GM12878 (cell line): ENCODE measurements around the gene CCDC159. TPM values are rescaled to one million over a fixed set of nuclear protein-coding genes. Genes with fewer than 3 reads are reported as not detected.

Experiments
- CHD1 ChIP-seq: IDR thresholded peaks from 2 replicates; pipeline ENCODE4 v1.6.1; 2012; ENCODE audit warnings: low read depth, low read length, improper control_type of control experiment
- CREB1 ChIP-seq: IDR thresholded peaks from 2 replicates; pipeline ENCODE4 v1.6.1; 2012; ENCODE audit warnings: low read depth, mild to moderate bottlenecking, inconsistent platforms
- CTCF ChIP-seq, 3 experiments: IDR thresholded peaks in 2 of 3; conservative IDR thresholded peaks in 1 of 3; 2 replicates each; pipeline ENCODE4 v1.5.1; 2011; ENCODE audit warnings: low read depth in 3 of 3, low read length in 3 of 3, mild to moderate bottlenecking in 3 of 3, control low read depth in 2 of 3, moderate library complexity in 2 of 3, inconsistent platforms in 1 of 3, mixed read lengths in 1 of 3; ENCODE audit not compliant: control insufficient read depth in 2 of 3, insufficient read depth in 1 of 3; ENCODE audit errors: extremely low read depth in 1 of 3
- IKZF2 ChIP-seq, 2 experiments: fragments of 450-650 bp; IDR thresholded peaks; 2 replicates each; pipeline ENCODE4 v1.6.1; 2017; ENCODE audit warnings: mild to moderate bottlenecking in 2 of 2, moderate library complexity in 2 of 2
- MAX ChIP-seq: IDR thresholded peaks from 2 replicates; pipeline ENCODE4 v1.6.1; 2012; ENCODE audit warnings: low read depth, low read length, improper control_type of control experiment
- MEF2A ChIP-seq: IDR thresholded peaks from 2 replicates; pipeline ENCODE4 v1.6.1; 2011; ENCODE audit warnings: low read depth, mild to moderate bottlenecking, low read length, moderate library complexity; ENCODE audit not compliant: insufficient read depth
- NBN ChIP-seq: fragments of 450-650 bp; IDR thresholded peaks from 2 replicates; pipeline ENCODE4 v1.6.1; 2016
- PAX5 ChIP-seq: IDR thresholded peaks from 2 replicates; pipeline ENCODE4 v1.6.1; 2011; ENCODE audit warnings: low read depth, low read length, borderline replicate concordance
- PKNOX1 ChIP-seq: fragments of 450-650 bp; IDR thresholded peaks from 2 replicates; pipeline ENCODE4 v1.6.1; 2016; ENCODE audit warnings: mild to moderate bottlenecking
- POU2F2 ChIP-seq: IDR thresholded peaks from 3 replicates; pipeline ENCODE4 v1.6.1; 2011; ENCODE audit warnings: low read depth, mild to moderate bottlenecking, low read length, borderline replicate concordance
- RAD21 ChIP-seq: IDR thresholded peaks from 2 replicates; pipeline ENCODE4 v1.6.1; 2011; ENCODE audit warnings: mild to moderate bottlenecking, low read depth, low read length, moderate library complexity; ENCODE audit not compliant: insufficient read depth
- RCOR1 ChIP-seq: conservative IDR thresholded peaks from 2 replicates; pipeline ENCODE4 v1.6.1; 2012; ENCODE audit warnings: low read depth, low read length, improper control_type of control experiment
- RELA ChIP-seq: fragments of 450-650 bp; IDR thresholded peaks from 2 replicates; pipeline ENCODE4 v1.8.0; 2014; ENCODE audit warnings: borderline replicate concordance; ENCODE audit not compliant: partially characterized antibody
- SMC3 ChIP-seq: IDR thresholded peaks from 2 replicates; pipeline ENCODE4 v1.6.1; 2011; ENCODE audit warnings: low read length, improper control_type of control experiment, borderline replicate concordance
- STAT1 ChIP-seq: fragments of 450-650 bp; conservative IDR thresholded peaks from 2 replicates; pipeline ENCODE4 v1.6.1; 2014; ENCODE audit warnings: antibody characterized with exemption, mild to moderate bottlenecking
- STAT3 ChIP-seq: IDR thresholded peaks from 2 replicates; pipeline ENCODE4 v1.6.1; 2011; ENCODE audit warnings: low read depth, low read length, improper control_type of control experiment
- SUZ12 ChIP-seq: fragments of 200-600 bp; sonication (generic); IDR thresholded peaks from one replicate; pipeline ENCODE4 v1.6.1; 2018; ENCODE audit warnings: antibody characterized with exemption, mild to moderate bottlenecking; ENCODE audit not compliant: unreplicated experiment
- TBL1XR1 ChIP-seq: IDR thresholded peaks from 2 replicates; pipeline ENCODE4 v1.6.1; 2012; ENCODE audit warnings: low read depth, low read length, improper control_type of control experiment
- USF2 ChIP-seq: IDR thresholded peaks from 2 replicates; pipeline ENCODE4 v1.6.1; 2011; ENCODE audit warnings: low read depth, low read length, improper control_type of control experiment, borderline replicate concordance
- YY1 ChIP-seq: IDR thresholded peaks from 2 replicates; pipeline ENCODE4 v1.6.1; 2011; ENCODE audit warnings: low read depth, mild to moderate bottlenecking, low read length
- ZNF274 ChIP-seq: IDR thresholded peaks from one replicate; pipeline ENCODE4 v1.8.0; 2011; ENCODE audit not compliant: insufficient read length, insufficient read depth
- ZZZ3 ChIP-seq: IDR thresholded peaks from 2 replicates; pipeline ENCODE4 v1.6.1; 2011; ENCODE audit warnings: low read depth; ENCODE audit not compliant: control insufficient read depth, insufficient read length
- polyA plus RNA-seq, 11 experiments: library from polyadenylated mRNA; depleted of rRNA in 4 of 11; unstranded in 6 of 11; stranded (reverse) in 5 of 11; fragments of >200 nt; fragmentation: Nextera tagmentation in 4 of 11; fragmentation: Illumina TruSeq in 1 of 11; extraction: Ambion mirVana in 4 of 11; extraction: Trizol in 1 of 11; gene quantifications; 1 replicate in 1 of 11; 2 replicates in 10 of 11; pipeline versions ENCODE4 v1.2.1 to v1.2.3, GENCODE V29; 2011 to 2016; ENCODE audit warnings: inconsistent platforms in 2 of 11, missing spikeins in 2 of 11, low read depth in 1 of 11
- total RNA-seq, 4 experiments: library from RNA; depleted of rRNA in 3 of 4; stranded (reverse); fragments of >200 nt in 3 of 4; fragmentation: Illumina TruSeq in 1 of 4; extraction: Trizol in 1 of 4; gene quantifications; 2 replicates each; pipeline versions ENCODE4 v1.2.1 to v1.2.3, GENCODE V29; 2013 to 2021
- TF ChIP-seq, protein P1 (sequence below): IDR thresholded peaks from 2 replicates; pipeline ENCODE4 v1.6.1; 2012; ENCODE audit warnings: low read depth, low read length, improper control_type of control experiment

CCDC159 gene
- total and polyA plus RNA-seq, 10 of the 15 experiments (the other 5 are each of a cell fraction or from before 2014, with no cell fraction given) = 0.61 to 14.7 (median 10.1) TPM

DNA sequence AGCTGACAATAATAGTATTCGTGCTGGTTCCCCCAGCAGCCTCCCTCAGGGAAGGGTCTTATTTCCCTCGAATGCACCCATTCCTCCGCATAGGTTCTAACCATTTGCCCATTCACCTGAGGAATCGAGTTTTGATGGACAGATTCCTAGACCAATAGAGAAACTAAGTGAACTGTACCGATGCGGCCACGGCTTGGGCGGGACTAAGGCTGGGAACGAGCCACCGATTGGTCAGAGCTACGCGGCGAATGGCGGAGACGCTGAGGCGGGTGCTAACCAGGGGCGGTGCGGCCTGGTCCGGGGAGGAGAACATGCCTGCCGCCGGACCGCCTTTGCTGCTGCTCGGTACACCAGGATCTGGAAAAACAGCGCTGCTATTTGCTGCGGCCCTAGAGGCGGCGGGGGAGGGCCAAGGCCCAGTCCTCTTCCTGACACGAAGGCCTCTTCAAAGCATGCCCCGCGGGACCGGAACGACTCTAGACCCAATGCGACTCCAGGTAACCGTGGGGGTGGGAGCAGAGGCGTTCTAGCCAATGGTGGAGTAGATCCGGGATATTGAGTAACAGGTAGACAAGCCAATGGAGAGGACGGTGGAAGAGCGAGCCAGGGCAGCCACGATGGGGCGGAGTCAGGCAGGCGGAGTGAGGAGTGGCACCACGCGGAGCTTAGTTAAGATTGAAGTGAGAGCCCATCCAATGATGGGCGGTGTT is 28.3 kb downstream of the CCDC159 start, which contains the start of gene SWSAP1 (continued):
- no peak for TF ChIP-seq SMC3
- TF ChIP-seq NBN = peak; percentile 64; the same call in 1 of the 2 replicates
- TF ChIP-seq ZNF274 = no peak
- TF ChIP-seq RELA = peak; percentile 67
- TF ChIP-seq STAT1 = peak; percentile 95
- TF ChIP-seq TBL1XR1 = no peak
- no peak for TF ChIP-seq IKZF2 (IDR thresholded peaks at IDR 0.05)
- TF ChIP-seq CREB1 = peak; percentile 90
- no peak for TF ChIP-seq CTCF (IDR thresholded peaks at IDR 0.05 in 2 of 3, conservative IDR thresholded peaks at IDR 0.05 in 1 of 3; ENCODE audit: control insufficient read depth in 2 of 3, extremely low read depth in 1 of 3, insufficient read depth in 1 of 3, low read depth in 3 of 3, low read length in 3 of 3)
- no peak for TF ChIP-seq PAX5
- TF ChIP-seq ZZZ3 = no peak
- no peak; the same call in 1 of the 2 replicates for TF ChIP-seq USF2
- TF ChIP-seq RCOR1 = no peak; the same call in 1 of the 2 replicates
- TF ChIP-seq YY1 = peak; percentile 87
- TF ChIP-seq, protein P1, sequence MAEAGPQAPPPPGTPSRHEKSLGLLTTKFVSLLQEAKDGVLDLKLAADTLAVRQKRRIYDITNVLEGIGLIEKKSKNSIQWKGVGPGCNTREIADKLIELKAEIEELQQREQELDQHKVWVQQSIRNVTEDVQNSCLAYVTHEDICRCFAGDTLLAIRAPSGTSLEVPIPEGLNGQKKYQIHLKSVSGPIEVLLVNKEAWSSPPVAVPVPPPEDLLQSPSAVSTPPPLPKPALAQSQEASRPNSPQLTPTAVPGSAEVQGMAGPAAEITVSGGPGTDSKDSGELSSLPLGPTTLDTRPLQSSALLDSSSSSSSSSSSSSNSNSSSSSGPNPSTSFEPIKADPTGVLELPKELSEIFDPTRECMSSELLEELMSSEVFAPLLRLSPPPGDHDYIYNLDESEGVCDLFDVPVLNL = no peak
- TF ChIP-seq SUZ12 = no peak
- no peak for TF ChIP-seq RAD21
- no peak; the same call in 2 of the 3 replicates for TF ChIP-seq POU2F2
- 0 out of 2 replicates have a peak, but pooled peaks have one; percentile 18 for TF ChIP-seq MEF2A
- peak; percentile 72; the same call in 1 of the 2 replicates for TF ChIP-seq MAX
- peak; percentile 99 for TF ChIP-seq PKNOX1
- no peak for TF ChIP-seq CHD1
- no peak for TF ChIP-seq STAT3
